Measurements from ENCODE around the gene TLN1.

GRCh38 chr9:35705836-35706430 is 26.1 kb downstream of the TLN1 start:
- TF ChIP-seq CTCF (IDR thresholded peaks at IDR 0.05) (no peak), EP300 (IDR thresholded peaks at IDR 0.05) (no peak)

All from esophagus muscularis mucosa (tissue), 3 donors.